PC-3 (cell line): Measurements from ENCODE around the gene PLXNA4. TPM values are rescaled to one million over a fixed set of nuclear protein-coding genes. Genes with fewer than 3 reads are reported as not detected.

ENCODE experiments used
- ATAC-seq: fragments of 200-7000 bp; cut with Tn5 transposase; 2 replicates; pipeline ENCODE4 v1.9.1; 2020; ENCODE audit warnings: mild to moderate bottlenecking, moderate library complexity
- BruUV-seq: library from RNA; stranded (reverse); fragments of 400-500 nt; replicated peaks from 2 replicates; lab custom pipeline; 2021; lab: Mats Ljungman, UMichigan
- CTCF ChIA-PET: fragments of 300-600 bp; sonication (Branson Sonifier 250); formaldehyde crosslinking; loops from one replicate; lab custom pipeline; 2022; ENCODE audit warnings: antibody characterized with exemption; lab: Charles Lee
- POLR2A ChIA-PET: fragments of 300-600 bp; sonication (Branson Sonifier 250); formaldehyde crosslinking; loops from one replicate; lab custom pipeline; 2022; ENCODE audit warnings: antibody characterized with exemption; ENCODE audit not compliant: unreplicated experiment; lab: Charles Lee
- DNase-seq: peaks from one replicate; pipeline ENCODE4 v3.0.0-alpha.2; 2015
- H2AFZ ChIP-seq: fragments of 300-600 bp; sonication (generic); 2 replicates; pipeline ENCODE4 v1.6.0; 2016; ENCODE audit warnings: antibody characterized with exemption, low read length
- H3F3A ChIP-seq: fragments of 300-600 bp; sonication (generic); one replicate; pipeline ENCODE4 v1.6.0; 2017; ENCODE audit warnings: antibody characterized with exemption, low read length, control low read depth, mild to moderate bottlenecking; ENCODE audit not compliant: unreplicated experiment
- H3K27ac ChIP-seq: fragments of 300-600 bp; sonication (generic); 2 replicates; pipeline ENCODE4 v1.5.1; 2016; ENCODE audit warnings: mild to moderate bottlenecking, low read length
- H3K27me3 ChIP-seq: fragments of 300-600 bp; sonication (generic); 2 replicates; pipeline ENCODE4 v1.6.1; 2016; ENCODE audit warnings: low read length, mixed read lengths
- H3K36me3 ChIP-seq: fragments of 300-600 bp; sonication (generic); 2 replicates; pipeline ENCODE4 v1.6.1; 2016; ENCODE audit warnings: low read depth, mixed run types, low read length, mixed read lengths
- H3K4me1 ChIP-seq: fragments of 300-600 bp; sonication (generic); 2 replicates; pipeline ENCODE4 v1.5.1; 2016; ENCODE audit warnings: low read length; ENCODE audit not compliant: insufficient read depth
- H3K4me2 ChIP-seq: fragments of 300-600 bp; sonication (generic); 2 replicates; pipeline ENCODE4 v1.6.0; 2016; ENCODE audit warnings: low read length
- H3K4me3 ChIP-seq: fragments of 300-600 bp; sonication (generic); 2 replicates; pipeline ENCODE4 v1.5.1; 2016; ENCODE audit warnings: mild to moderate bottlenecking, low read length, mixed read lengths
- H3K79me2 ChIP-seq: fragments of 300-600 bp; sonication (generic); 2 replicates; pipeline ENCODE4 v1.6.1; 2017; ENCODE audit warnings: low read length, mixed read lengths
- H3K9ac ChIP-seq: fragments of 300-600 bp; sonication (generic); 2 replicates; pipeline ENCODE4 v1.6.0; 2016; ENCODE audit warnings: mild to moderate bottlenecking, low read length
- H3K9me2 ChIP-seq: fragments of 300-600 bp; sonication (generic); replicated peaks from 2 replicates; pipeline ENCODE4 v1.6.1; 2016; ENCODE audit warnings: mixed run types, low read length, mixed read lengths
- H3K9me3 ChIP-seq: fragments of 300-600 bp; sonication (generic); 2 replicates; pipeline ENCODE4 v1.6.1; 2016; ENCODE audit warnings: low read length, mixed read lengths
- H4K20me1 ChIP-seq: fragments of 300-600 bp; sonication (generic); 2 replicates; pipeline ENCODE4 v1.6.1; 2016; ENCODE audit warnings: low read length, mixed read lengths
- EZH2 ChIP-seq: fragments of 300-600 bp; sonication (generic); IDR thresholded peaks from one replicate; pipeline ENCODE4 v1.6.1; 2017; ENCODE audit warnings: antibody characterized with exemption, mild to moderate bottlenecking, low read length; ENCODE audit not compliant: unreplicated experiment
- EZH2phosphoT487 ChIP-seq: fragments of 300-600 bp; sonication (generic); IDR thresholded peaks from 2 replicates; pipeline ENCODE4 v1.6.1; 2018; ENCODE audit warnings: mild to moderate bottlenecking, antibody characterized with exemption, low read length, borderline replicate concordance
- intact Hi-C: fragments of 100-400 bp; cut with micrococcal nuclease; formaldehyde crosslinking; loops from 2 replicates; pipeline ENCODE4 v1.9.0; 2023
- total RNA-seq: library from RNA; depleted of rRNA; stranded (reverse); fragments of >200 nt; gene quantifications from 2 replicates; pipeline ENCODE4 v1.2.3, GENCODE V29; 2014
- TF ChIP-seq, protein P1 (sequence below): fragments of 300-600 bp; sonication (generic); conservative IDR thresholded peaks from 2 replicates; pipeline ENCODE4 v1.5.1; 2017; ENCODE audit warnings: antibody characterized with exemption, low read depth, mild to moderate bottlenecking, low read length

PLXNA4 gene
- total RNA-seq, 1 experiment from 2014 or later = 1.2 TPM

DNA sequence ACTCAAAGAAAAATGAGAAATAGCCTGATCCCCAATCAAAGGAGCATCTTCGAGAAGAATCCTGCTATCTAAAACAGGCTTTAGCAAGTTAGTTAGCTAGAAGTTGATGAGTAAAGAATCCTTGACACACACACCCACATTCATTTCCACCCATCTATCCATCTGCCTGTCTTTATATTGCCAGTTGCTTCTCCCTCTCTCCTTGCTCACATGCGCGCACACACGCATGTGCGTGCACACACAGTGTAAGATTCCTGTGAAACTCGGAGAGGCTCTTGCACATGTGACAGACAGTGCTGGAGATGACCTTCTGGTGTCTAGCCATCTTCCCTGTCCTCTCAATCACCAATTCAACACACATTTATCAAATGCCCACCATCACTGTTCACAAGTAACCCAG is 393.3 kb downstream of the PLXNA4 start:
- no peak overlapping the region for H3K4me3 ChIP-seq
- ChIA-PET CTCF (no interaction called here), POLR2A (no interaction called here)
- no peak overlapping the region for H3K27ac ChIP-seq
- no peaks in the 10 kb centered on the region for H4K20me1 ChIP-seq
- H3K4me1 ChIP-seq = no peaks in the 10 kb centered on the region
- no peaks in the 10 kb centered on the region for H3K79me2 ChIP-seq
- no peak overlapping the region for H3K9ac ChIP-seq
- no peak overlapping the region for H2AFZ ChIP-seq
- peaks cover 5% of the 10 kb centered on the region; the same call in 1 of the 2 replicates for H3K9me3 ChIP-seq
- ATAC-seq = no peak
- H3K27me3 ChIP-seq = no peaks in the 10 kb centered on the region
- no peak for DNase-seq
- H3K9me2 ChIP-seq = no peaks in the 10 kb centered on the region
- BruUV-seq = no TSS peak
- H3F3A ChIP-seq = no peaks in the 10 kb centered on the region
- no peak overlapping the region for H3K4me2 ChIP-seq
- TF ChIP-seq, protein P1, sequence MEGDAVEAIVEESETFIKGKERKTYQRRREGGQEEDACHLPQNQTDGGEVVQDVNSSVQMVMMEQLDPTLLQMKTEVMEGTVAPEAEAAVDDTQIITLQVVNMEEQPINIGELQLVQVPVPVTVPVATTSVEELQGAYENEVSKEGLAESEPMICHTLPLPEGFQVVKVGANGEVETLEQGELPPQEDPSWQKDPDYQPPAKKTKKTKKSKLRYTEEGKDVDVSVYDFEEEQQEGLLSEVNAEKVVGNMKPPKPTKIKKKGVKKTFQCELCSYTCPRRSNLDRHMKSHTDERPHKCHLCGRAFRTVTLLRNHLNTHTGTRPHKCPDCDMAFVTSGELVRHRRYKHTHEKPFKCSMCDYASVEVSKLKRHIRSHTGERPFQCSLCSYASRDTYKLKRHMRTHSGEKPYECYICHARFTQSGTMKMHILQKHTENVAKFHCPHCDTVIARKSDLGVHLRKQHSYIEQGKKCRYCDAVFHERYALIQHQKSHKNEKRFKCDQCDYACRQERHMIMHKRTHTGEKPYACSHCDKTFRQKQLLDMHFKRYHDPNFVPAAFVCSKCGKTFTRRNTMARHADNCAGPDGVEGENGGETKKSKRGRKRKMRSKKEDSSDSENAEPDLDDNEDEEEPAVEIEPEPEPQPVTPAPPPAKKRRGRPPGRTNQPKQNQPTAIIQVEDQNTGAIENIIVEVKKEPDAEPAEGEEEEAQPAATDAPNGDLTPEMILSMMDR = no peak
- TF ChIP-seq EZH2phosphoT487 (no peak), EZH2 (no peak)
- intact Hi-C loops = no loop called here
- no peaks in the 10 kb centered on the region for H3K36me3 ChIP-seq

DNA sequence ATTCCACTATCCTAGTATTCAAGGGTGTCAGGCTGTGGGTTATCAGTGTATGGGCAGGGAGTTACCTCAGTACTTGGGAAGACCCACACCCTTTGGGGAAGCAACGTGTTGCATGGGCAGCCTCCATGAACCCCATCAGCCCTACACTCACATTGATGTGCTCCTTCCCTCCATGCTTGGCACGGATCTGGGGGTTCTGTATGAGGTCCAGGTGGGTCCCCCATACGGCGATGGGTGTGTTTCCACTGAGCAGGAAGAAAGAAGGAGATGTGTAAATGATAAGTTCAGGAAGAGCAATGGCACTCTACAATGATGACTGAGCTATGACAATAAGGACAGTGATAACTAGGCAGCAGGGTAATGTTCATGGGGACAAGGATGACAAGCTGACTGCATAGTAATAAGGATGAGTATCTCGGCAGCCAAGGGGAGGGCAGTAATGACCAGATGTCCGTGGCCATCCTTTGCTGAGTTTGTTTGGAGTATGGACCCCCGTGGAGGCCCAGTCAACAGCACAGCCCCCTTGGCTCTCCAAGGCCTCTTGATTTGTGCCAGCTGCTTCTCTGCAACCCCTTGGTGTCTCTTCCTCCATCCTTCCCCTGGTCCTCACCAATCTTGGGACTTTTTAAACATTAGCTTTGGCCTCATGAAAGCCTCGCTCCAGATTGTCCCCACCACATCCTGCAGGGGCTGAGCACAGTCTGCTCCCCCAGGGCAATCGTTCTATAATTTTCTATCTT is 394.2 kb downstream of the PLXNA4 start:
- TF ChIP-seq, protein P1 = no peak
- TF ChIP-seq EZH2phosphoT487 = no peak
- TF ChIP-seq EZH2 = no peak
- no peak overlapping the region for H3K4me3 ChIP-seq
- 0 out of 2 replicates have a peak, but pooled peaks cover 5% of the 10 kb centered on the region for H3K9me3 ChIP-seq
- POLR2A ChIA-PET = no interaction called here
- H3K9ac ChIP-seq = no peak overlapping the region
- CTCF ChIA-PET = no interaction called here
- H3K36me3 ChIP-seq = no peaks in the 10 kb centered on the region
- H4K20me1 ChIP-seq = no peaks in the 10 kb centered on the region
- no peak overlapping the region for H3K27ac ChIP-seq
- no peaks in the 10 kb centered on the region for H3K9me2 ChIP-seq
- H2AFZ ChIP-seq = no peak overlapping the region
- no peaks in the 10 kb centered on the region for H3F3A ChIP-seq
- no peak for DNase-seq
- H3K4me1 ChIP-seq = no peaks in the 10 kb centered on the region
- intact Hi-C loops = no loop called here
- no peak for ATAC-seq
- H3K27me3 ChIP-seq = no peaks in the 10 kb centered on the region
- no TSS peak for BruUV-seq
- H3K4me2 ChIP-seq = no peak overlapping the region
- H3K79me2 ChIP-seq = no peaks in the 10 kb centered on the region

DNA sequence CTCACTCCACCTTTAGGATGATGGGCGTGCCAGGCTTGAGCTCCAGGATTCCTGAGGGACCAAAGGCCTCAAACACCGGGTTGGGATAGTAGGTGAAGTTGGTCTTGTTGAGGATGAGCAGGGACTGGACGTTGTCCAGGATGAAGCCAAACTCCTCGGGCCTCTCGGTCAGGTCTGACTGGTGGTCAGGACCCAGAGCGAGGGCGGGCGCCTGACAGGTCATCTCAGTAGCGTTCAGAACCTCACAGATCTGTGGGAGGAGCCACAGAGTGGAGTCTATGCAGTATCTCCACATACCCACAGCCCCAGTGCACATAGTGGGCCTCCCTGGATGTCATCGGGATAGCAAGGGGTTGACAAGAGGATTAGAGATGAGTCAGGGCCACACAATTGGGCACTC is 394.9 kb downstream of the PLXNA4 start:
- H3F3A ChIP-seq = no peaks in the 10 kb centered on the region
- no peak overlapping the region for H3K9ac ChIP-seq
- BruUV-seq = no TSS peak
- H3K4me1 ChIP-seq = no peaks in the 10 kb centered on the region
- H3K9me2 ChIP-seq = no peaks in the 10 kb centered on the region
- no peak for TF ChIP-seq EZH2phosphoT487
- TF ChIP-seq, protein P1 = no peak
- no peak for TF ChIP-seq EZH2
- no peak overlapping the region for H2AFZ ChIP-seq
- no peaks in the 10 kb centered on the region for H4K20me1 ChIP-seq
- no peak for DNase-seq
- H3K4me2 ChIP-seq = no peak overlapping the region
- 0 out of 2 replicates have a peak, but pooled peaks cover 4% of the 10 kb centered on the region for H3K9me3 ChIP-seq
- H3K36me3 ChIP-seq = no peaks in the 10 kb centered on the region
- no peak for ATAC-seq
- no peak overlapping the region for H3K27ac ChIP-seq
- H3K27me3 ChIP-seq = no peaks in the 10 kb centered on the region
- intact Hi-C loops = no loop called here
- ChIA-PET CTCF (no interaction called here), POLR2A (no interaction called here)
- H3K79me2 ChIP-seq = no peaks in the 10 kb centered on the region
- no peak overlapping the region for H3K4me3 ChIP-seq
